ENCODE data around the gene ANKRA2. TPM values are rescaled to one million over a fixed set of nuclear protein-coding genes. Genes with fewer than 3 reads are reported as not detected.

The ANKRA2 gene, protein sequence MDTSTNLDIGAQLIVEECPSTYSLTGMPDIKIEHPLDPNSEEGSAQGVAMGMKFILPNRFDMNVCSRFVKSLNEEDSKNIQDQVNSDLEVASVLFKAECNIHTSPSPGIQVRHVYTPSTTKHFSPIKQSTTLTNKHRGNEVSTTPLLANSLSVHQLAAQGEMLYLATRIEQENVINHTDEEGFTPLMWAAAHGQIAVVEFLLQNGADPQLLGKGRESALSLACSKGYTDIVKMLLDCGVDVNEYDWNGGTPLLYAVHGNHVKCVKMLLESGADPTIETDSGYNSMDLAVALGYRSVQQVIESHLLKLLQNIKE
- total RNA-seq (2014; rRNA removed; shearing (Covaris generic)) = 9.8 and 17.9 TPM in 2 replicates

- DNase-seq (ENCODE audit: low read depth) = peak; percentile 97
These were observed at the start of gene ANKRA2, which contains the start of gene UTP15 for GRCh38 chr5:73565139-73565968. Gene ANKRA2, minus strand, starts transcription at chr5:73565639. Its CDS starts 2,758 bp downstream, at chr5:73562881. Gene UTP15, plus strand, starts transcription at chr5:73565743. Its CDS starts 1,602 bp downstream, at chr5:73567345.

DNA sequence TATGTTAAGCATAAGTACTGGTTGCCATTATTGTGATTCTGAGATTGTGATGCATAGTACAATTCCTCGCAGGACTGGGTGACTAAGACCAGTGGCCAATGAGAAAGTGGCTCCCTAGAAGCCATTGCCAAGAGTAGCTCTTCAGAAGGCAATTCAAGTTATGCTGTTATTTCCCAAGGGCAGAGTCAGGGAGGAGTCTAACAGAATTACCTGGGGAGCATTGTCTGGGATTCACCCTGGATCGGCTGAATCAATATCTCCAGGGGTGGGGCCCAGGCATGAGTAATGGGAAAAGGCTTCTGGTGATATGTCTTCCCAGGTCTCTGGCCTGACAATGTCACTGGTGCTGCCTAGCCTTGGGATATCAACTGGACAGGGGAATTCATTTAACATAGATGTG, 49.6 kb upstream of the ANKRA2 start:
- no peak for DNase-seq (ENCODE audit: low read depth)

DNA sequence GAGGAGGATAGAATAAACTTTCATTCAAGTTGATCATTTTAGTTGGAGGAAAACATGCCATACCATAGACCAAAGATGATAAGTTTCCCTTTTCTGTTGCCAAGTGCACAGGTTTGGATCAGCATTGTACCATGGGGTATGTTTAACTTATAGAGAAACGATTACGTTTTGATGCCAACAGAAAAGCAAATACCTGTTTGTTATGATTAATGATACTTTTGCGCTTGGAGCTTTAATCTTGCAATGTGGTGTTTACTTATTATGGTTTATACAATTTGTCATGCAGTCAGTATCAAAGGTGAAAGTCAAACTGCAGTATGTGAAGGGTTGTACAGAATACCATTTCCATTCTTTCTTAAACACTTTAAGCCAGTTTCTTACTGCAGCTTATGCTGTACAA, 47.4 kb upstream of the ANKRA2 start:
- DNase-seq (ENCODE audit: low read depth) = no peak

GRCh38 chr5:73607228-73607627, 41.8 kb upstream of the ANKRA2 start:
- no peak for DNase-seq (ENCODE audit: low read depth)

DNA sequence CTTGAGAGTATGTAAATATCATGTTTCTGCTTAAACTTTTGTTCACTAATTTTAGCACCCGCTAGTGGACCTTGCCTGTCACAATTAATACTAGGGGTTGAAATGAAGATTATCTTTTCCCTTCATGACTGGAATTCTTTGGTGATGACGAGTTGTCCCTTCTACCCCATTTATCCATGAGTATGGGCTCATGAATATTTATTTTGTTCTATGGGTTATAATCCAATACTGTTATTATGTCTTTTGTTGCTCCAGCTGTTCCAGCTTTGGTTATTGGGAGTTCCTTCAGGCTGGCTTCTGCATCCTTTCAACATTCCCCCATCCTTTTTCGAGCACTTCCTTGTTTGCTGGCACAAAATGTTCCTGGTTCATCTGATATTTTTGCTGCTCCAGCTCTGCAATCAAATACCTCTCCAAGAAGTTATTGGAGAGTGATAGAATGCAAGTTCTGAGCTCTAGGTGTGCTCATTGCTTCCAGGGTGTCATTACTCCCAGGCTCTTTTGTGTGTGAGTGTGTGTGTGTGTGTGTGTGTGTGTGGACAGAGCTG, 40.8 kb upstream of the ANKRA2 start:
- peak; percentile 52 for DNase-seq (ENCODE audit: low read depth)

DNA sequence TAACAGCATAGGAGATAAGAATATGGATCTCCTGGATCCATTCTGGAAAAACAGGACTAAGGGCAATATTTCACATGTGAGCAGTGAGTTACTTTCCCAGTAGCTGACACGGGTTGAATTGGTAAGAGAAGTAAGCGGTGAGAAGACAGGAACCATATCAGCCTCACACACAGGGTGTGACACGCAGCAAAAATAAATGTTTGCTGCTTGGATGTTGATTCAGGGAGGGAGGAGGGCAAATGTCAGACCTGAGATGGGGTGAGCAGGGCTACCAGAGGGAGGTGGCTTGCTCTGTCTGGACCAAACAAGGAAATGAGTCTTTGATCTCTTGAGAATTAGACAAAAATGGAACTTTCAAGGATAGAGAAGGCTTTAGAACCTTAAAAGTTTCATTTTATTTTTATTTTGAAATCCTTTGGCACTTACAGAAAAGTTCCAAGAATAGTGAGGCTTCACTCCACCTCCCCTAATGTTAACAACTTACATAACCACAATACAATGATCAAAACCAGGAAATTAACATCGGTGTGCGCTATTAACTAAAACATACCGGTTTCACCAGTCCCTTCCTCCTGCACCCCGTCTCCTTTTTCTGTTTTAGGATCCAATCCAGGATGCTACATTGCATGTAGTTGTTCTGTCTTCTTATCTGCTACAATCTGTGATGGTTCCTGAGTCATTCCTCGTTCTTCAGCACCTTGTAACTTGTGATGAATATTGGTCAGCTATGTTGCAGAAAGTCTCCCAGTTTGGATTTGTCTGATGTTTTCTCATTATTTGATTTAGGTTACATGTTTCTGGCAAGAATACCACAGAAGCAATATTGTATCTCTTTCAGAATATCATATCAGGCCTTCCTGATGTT, 40.0 kb upstream of the ANKRA2 start:
- DNase-seq (ENCODE audit: low read depth) = peak; percentile 73

GRCh38 chr5:73603998-73604397, 38.6 kb upstream of the ANKRA2 start:
- DNase-seq (ENCODE audit: low read depth) = no peak

DNA sequence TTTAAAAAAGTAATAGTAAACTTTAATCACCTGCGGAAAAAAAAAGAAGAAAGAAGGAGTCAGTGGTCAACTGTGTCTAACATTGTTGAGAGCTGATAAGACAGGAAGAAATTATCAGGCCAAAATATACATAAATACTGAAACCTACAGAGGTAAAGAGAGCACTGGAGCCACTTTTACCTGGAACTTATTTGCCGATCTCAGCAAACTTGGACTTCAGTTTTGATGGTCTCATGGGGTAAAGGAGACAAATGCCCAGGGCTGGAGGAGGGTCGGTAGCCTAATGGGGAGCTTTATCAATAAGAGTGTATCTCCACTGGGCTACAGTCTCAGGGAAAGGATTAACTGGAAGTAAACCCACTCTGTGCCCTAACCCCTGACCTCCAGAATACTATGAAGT, 33.9 kb upstream of the ANKRA2 start:
- DNase-seq (ENCODE audit: low read depth) = no peak

- peak; percentile 51 for DNase-seq (ENCODE audit: low read depth)
These were observed 31.4 kb upstream of the ANKRA2 start for GRCh38 chr5:73596705-73597328.

DNA sequence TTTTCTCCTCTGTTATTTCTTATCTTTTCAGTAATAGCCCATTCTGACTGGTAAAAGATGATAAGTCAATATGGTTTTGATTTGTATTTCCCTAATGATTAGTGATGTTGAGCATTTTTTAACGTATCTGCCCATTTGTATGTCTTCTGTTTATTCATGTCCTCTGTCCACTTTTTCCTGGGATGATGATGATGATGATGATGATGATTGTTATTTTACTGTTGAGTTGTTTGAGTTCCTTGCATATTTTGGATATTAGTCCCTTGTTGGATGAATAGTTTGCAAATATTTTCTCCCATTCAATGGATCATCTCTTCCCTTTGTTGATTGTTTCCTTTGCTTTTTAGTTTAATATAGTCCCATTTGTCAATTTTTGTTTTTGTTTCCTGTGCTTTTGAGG, 27.1 kb upstream of the ANKRA2 start:
- DNase-seq (ENCODE audit: low read depth) = peak; percentile 33

- peak; percentile 92 for DNase-seq (ENCODE audit: low read depth)
These were observed 26.5 kb upstream of the ANKRA2 start for GRCh38 chr5:73591698-73592501.

DNA sequence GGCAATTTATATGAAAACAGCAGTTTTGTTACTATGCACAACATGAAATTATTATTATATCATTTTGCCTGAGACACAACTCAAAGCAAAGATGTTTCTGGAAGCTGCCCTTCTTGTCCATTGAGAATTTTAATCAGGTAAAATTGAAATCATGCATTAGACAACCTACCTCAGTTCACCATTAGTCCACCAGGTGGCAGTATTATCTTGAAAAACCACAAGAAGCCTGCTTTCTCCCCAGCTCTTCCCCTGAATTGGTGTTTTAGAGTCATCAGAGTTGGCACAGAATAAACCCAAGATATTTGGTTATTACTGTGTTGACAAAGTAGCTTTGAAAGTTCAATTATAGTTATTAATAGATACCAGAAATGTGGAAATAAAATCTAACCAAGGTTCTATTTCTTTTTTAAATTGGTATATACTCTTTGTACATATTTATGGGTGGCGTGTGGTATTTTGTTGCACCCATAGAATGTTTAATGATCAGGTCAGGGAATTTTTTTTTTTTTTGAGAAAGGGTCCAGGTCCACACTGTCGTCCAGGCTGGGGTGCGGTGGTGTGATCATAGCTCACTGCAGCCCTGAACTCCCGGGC, 25.8 kb upstream of the ANKRA2 start:
- peak; percentile 84 for DNase-seq (ENCODE audit: low read depth)

DNA sequence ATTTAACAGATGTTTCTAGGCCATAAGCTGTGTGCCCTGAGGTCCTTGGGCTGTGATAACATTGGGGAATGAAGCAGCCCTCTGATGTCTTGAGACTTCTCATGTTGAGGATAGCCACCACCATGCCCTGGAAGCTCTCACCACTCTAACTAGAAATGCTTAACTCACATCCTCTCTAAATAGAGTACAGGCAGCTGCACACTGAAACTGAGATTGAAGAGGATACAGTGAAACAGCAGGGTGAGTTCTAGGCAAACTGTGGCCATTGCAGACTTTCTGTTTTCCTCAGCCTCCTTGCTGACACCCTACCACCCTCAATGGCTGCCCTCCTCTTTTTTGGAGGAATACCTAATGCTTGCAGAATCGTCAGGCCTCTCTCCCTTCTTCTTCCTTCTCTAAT, 22.5 kb upstream of the ANKRA2 start:
- no peak for DNase-seq (ENCODE audit: low read depth)

GRCh38 chr5:73582285-73583145, 17.1 kb upstream of the ANKRA2 start:
- no peak for DNase-seq (ENCODE audit: low read depth)

DNA sequence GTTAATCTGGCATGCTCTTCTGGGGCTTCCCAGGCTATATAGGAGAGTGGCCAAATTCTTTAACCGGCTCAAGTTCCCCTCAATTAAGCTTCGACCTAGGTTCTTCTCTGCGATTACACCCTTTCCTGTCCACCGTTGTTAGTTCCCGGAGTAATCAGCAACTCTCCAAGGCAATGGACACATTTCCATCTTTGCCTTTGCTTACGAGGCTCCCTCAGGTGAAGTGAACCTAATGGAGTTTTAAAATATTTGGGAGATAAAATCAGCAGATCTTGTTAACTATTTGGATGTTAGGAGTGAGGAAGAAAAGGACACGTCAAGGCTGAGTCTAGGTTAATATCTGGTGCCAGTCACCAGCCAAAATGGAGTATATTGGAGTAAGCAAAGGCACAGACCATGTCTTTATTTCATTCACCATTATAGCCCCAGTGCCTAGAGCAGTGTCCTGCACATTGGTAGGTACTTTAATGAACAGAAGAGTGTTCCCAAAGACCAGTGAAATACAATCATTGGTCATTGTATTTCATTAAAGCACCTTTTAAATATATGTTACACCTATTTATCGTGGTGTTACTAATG, 619 bp upstream of the ANKRA2 start:
- no peak for DNase-seq (ENCODE audit: low read depth)

GRCh38 chr5:73564675-73565074, 764 bp downstream of the ANKRA2 start:
- DNase-seq (ENCODE audit: low read depth) = peak; percentile 21

- DNase-seq (ENCODE audit: low read depth) = no peak
These were observed 1.4 kb downstream of the ANKRA2 start for GRCh38 chr5:73564018-73564417.

DNA sequence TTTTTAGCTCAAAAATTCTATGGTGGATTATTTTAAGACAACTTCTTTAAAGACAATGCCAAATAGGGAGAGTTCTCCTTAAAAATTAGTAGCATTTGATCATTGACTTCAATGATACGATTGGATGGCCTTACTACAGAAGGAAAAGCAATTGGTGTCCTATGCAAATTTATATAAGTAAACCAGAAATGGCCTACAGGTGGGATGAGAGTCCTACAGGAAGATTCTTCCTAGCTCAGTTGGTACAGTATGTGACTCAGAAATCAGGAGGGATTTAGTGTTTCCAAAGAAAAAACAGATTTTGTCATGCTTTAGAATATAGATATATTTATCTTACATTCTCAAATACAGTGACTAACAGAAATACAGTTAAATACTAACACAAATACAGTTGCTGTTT, 6.5 kb downstream of the ANKRA2 start:
- peak; percentile 15 for DNase-seq (ENCODE audit: low read depth)

- no peak for DNase-seq (ENCODE audit: low read depth)
These were observed 12.8 kb downstream of the ANKRA2 start for GRCh38 chr5:73552642-73553041.
